Neural cell (in vitro differentiated cells): ENCODE measurements around the gene KNG1. TPM values are rescaled to one million over a fixed set of nuclear protein-coding genes. Genes with fewer than 3 reads are reported as not detected.

Source experiments
- H2AFZ ChIP-seq: fragments of 200-600, 300-800 bp; sonication (generic), shearing (Covaris generic); 2 replicates; pipeline ENCODE4 v1.6.0; 2014; ENCODE audit warnings: low read depth, mild to moderate bottlenecking, antibody characterized with exemption, low read length, moderate library complexity
- H3F3A ChIP-seq: fragments of 200-600 bp; shearing (Covaris generic); 2 replicates; pipeline ENCODE4 v1.6.1; 2016; ENCODE audit warnings: mild to moderate bottlenecking, moderate library complexity, mixed read lengths, antibody characterized with exemption, low read length; ENCODE audit not compliant: insufficient read depth, poor library complexity, severe bottlenecking
- H3K27ac ChIP-seq: fragments of 200-600, 300-800 bp; sonication (generic), shearing (Covaris generic); 2 replicates; pipeline ENCODE4 v1.5.1; 2014; ENCODE audit warnings: mild to moderate bottlenecking, low read length, moderate library complexity
- H3K27me3 ChIP-seq: fragments of 300-800, 200-600 bp; sonication (generic), shearing (Covaris generic); 2 replicates; pipeline ENCODE4 v1.6.0; 2014; ENCODE audit warnings: mild to moderate bottlenecking, low read depth, low read length, moderate library complexity; ENCODE audit not compliant: insufficient read depth
- H3K36me3 ChIP-seq: fragments of 300-800, 200-600 bp; sonication (generic), shearing (Covaris generic); 2 replicates; pipeline ENCODE4 v1.5.1; 2014; ENCODE audit warnings: mild to moderate bottlenecking, antibody characterized with exemption, low read length, moderate library complexity; ENCODE audit not compliant: insufficient read depth
- H3K4me2 ChIP-seq: fragments of 300-800, 200-600 bp; sonication (generic), shearing (Covaris generic); 2 replicates; pipeline ENCODE4 v1.6.0; 2014; ENCODE audit warnings: mild to moderate bottlenecking, low read length
- H3K4me3 ChIP-seq: fragments of 300-800, 200-600 bp; sonication (generic), shearing (Covaris generic); 2 replicates; pipeline ENCODE4 v1.5.1; 2014; ENCODE audit warnings: mild to moderate bottlenecking, low read length, moderate library complexity
- H3K79me2 ChIP-seq: fragments of 200-600 bp; shearing (Covaris generic); replicated peaks from 2 replicates; pipeline ENCODE4 v1.6.0; 2014; ENCODE audit warnings: mild to moderate bottlenecking, low read length, moderate library complexity; ENCODE audit not compliant: insufficient read depth
- H3K9ac ChIP-seq: fragments of 300-800, 200-600 bp; sonication (generic), shearing (Covaris generic); 2 replicates; pipeline ENCODE4 v1.6.1; 2016; ENCODE audit warnings: mild to moderate bottlenecking, low read length, mixed read lengths
- H3K9me2 ChIP-seq: fragments of 200-600 bp; shearing (Covaris generic); 2 replicates; pipeline ENCODE4 v1.6.1; 2016; ENCODE audit warnings: mild to moderate bottlenecking, low read length, mixed read lengths; ENCODE audit not compliant: insufficient read depth
- H3K9me3 ChIP-seq: fragments of 200-600, 300-800 bp; sonication (generic), shearing (Covaris generic); 2 replicates; pipeline ENCODE4 v1.6.1; 2016; ENCODE audit warnings: mild to moderate bottlenecking, mixed run types, low read length, moderate library complexity, mixed read lengths
- H4K20me1 ChIP-seq: fragments of 200-600 bp; shearing (Covaris generic); 2 replicates; pipeline ENCODE4 v1.6.1; 2016; ENCODE audit warnings: mild to moderate bottlenecking, mixed run types; ENCODE audit not compliant: insufficient read depth
- CTCF ChIP-seq: fragments of 450-650 bp; IDR thresholded peaks from 2 replicates; pipeline ENCODE4 v1.5.1; 2014; ENCODE audit warnings: antibody characterized with exemption, mild to moderate bottlenecking, moderate library complexity; ENCODE audit not compliant: poor library complexity, severe bottlenecking
- EP300 ChIP-seq: fragments of 450-650 bp; conservative IDR thresholded peaks from 2 replicates; pipeline ENCODE4 v1.6.1; 2014; ENCODE audit warnings: antibody characterized with exemption, mild to moderate bottlenecking, moderate library complexity; ENCODE audit not compliant: poor library complexity, severe bottlenecking
- EZH2 ChIP-seq: fragments of 200-600, 300-800 bp; shearing (Covaris generic), sonication (generic); IDR thresholded peaks from 2 replicates; pipeline ENCODE4 v1.6.1; 2014; ENCODE audit warnings: antibody characterized with exemption, low read length, borderline replicate concordance, mild to moderate bottlenecking; ENCODE audit not compliant: insufficient read depth, poor library complexity, severe bottlenecking
- MXI1 ChIP-seq: fragments of 450-650 bp; conservative IDR thresholded peaks from 2 replicates; pipeline ENCODE4 v1.6.1; 2014; ENCODE audit warnings: antibody characterized with exemption, mild to moderate bottlenecking; ENCODE audit not compliant: poor library complexity, severe bottlenecking
- POLR2AphosphoS5 ChIP-seq: IDR thresholded peaks from 2 replicates; pipeline ENCODE4 v1.6.1; 2012
- RAD21 ChIP-seq: fragments of 450-650 bp; conservative IDR thresholded peaks from 2 replicates; pipeline ENCODE4 v1.6.1; 2014; ENCODE audit warnings: antibody characterized with exemption, mild to moderate bottlenecking, moderate library complexity
- SMC3 ChIP-seq: fragments of 450-650 bp; conservative IDR thresholded peaks from 2 replicates; pipeline ENCODE4 v1.6.1; 2014; ENCODE audit warnings: antibody characterized with exemption, mild to moderate bottlenecking, moderate library complexity; ENCODE audit not compliant: poor library complexity
- TAF1 ChIP-seq: IDR thresholded peaks from 2 replicates; pipeline ENCODE4 v1.6.1; 2012; ENCODE audit warnings: low read depth
- polyA plus RNA-seq: library from polyadenylated mRNA; depleted of rRNA; stranded (reverse); fragments of >200 nt; gene quantifications from 2 replicates; pipeline ENCODE4 v1.2.3, GENCODE V29; 2014
- TF ChIP-seq, protein P1 (sequence below): IDR thresholded peaks from 2 replicates; pipeline ENCODE4 v1.6.1; 2012; ENCODE audit warnings: borderline replicate concordance

KNG1 gene
- polyA plus RNA-seq, 1 donor from 2014 or later: not detected

- no peaks in the 10 kb centered on the region for H3K27me3 ChIP-seq
- TF ChIP-seq EP300: no peak
- no peak for TF ChIP-seq EZH2
- TF ChIP-seq RAD21: no peak
- TF ChIP-seq TAF1: no peak
- no peak for TF ChIP-seq SMC3
- TF ChIP-seq MXI1: no peak
- TF ChIP-seq CTCF: no peak
- TF ChIP-seq, protein P1, sequence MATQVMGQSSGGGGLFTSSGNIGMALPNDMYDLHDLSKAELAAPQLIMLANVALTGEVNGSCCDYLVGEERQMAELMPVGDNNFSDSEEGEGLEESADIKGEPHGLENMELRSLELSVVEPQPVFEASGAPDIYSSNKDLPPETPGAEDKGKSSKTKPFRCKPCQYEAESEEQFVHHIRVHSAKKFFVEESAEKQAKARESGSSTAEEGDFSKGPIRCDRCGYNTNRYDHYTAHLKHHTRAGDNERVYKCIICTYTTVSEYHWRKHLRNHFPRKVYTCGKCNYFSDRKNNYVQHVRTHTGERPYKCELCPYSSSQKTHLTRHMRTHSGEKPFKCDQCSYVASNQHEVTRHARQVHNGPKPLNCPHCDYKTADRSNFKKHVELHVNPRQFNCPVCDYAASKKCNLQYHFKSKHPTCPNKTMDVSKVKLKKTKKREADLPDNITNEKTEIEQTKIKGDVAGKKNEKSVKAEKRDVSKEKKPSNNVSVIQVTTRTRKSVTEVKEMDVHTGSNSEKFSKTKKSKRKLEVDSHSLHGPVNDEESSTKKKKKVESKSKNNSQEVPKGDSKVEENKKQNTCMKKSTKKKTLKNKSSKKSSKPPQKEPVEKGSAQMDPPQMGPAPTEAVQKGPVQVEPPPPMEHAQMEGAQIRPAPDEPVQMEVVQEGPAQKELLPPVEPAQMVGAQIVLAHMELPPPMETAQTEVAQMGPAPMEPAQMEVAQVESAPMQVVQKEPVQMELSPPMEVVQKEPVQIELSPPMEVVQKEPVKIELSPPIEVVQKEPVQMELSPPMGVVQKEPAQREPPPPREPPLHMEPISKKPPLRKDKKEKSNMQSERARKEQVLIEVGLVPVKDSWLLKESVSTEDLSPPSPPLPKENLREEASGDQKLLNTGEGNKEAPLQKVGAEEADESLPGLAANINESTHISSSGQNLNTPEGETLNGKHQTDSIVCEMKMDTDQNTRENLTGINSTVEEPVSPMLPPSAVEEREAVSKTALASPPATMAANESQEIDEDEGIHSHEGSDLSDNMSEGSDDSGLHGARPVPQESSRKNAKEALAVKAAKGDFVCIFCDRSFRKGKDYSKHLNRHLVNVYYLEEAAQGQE: no peak
- no peak for TF ChIP-seq POLR2AphosphoS5
- no peaks in the 10 kb centered on the region for H3K79me2 ChIP-seq
- H3K9ac ChIP-seq: no peak overlapping the region
- no peaks in the 10 kb centered on the region for H3F3A ChIP-seq
- no peak overlapping the region for H3K4me3 ChIP-seq
- H3K9me3 ChIP-seq: no peaks in the 10 kb centered on the region
- H2AFZ ChIP-seq: no peak overlapping the region
- H4K20me1 ChIP-seq: no peaks in the 10 kb centered on the region
- no peaks in the 10 kb centered on the region for H3K36me3 ChIP-seq
- no peaks in the 10 kb centered on the region for H3K9me2 ChIP-seq
- H3K4me2 ChIP-seq: no peak overlapping the region
- no peak overlapping the region for H3K27ac ChIP-seq
Observed at GRCh38 chr3:186722457-186722856, 5.3 kb downstream of the KNG1 start.

DNA sequence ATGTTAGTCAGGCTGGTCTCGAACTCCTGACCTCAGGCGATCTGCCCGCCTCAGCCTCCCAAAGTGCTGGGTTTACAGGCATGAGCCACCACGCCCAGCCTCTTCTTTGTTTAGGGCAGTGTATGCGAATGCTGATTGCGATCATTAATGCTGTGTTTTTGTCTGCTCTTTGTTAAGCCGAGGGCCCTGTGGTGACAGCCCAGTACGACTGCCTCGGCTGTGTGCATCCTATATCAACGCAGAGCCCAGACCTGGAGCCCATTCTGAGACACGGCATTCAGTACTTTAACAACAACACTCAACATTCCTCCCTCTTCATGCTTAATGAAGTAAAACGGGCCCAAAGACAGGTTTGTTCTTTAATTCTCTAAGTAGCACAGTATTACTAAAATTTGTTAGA, 7.8 kb downstream of the KNG1 start:
- Histone ChIP-seq H2AFZ (no peak overlapping the region), H3K4me2 (no peak overlapping the region), H3F3A (no peaks in the 10 kb centered on the region), H3K27me3 (no peaks in the 10 kb centered on the region), H3K27ac (no peak overlapping the region), H4K20me1 (no peaks in the 10 kb centered on the region), H3K9me2 (no peaks in the 10 kb centered on the region), H3K4me3 (no peak overlapping the region), H3K79me2 (no peaks in the 10 kb centered on the region), H3K9ac (no peak overlapping the region), H3K9me3 (no peaks in the 10 kb centered on the region), H3K36me3 (no peaks in the 10 kb centered on the region)
- TF ChIP-seq POLR2AphosphoS5 (no peak), MXI1 (no peak)

DNA sequence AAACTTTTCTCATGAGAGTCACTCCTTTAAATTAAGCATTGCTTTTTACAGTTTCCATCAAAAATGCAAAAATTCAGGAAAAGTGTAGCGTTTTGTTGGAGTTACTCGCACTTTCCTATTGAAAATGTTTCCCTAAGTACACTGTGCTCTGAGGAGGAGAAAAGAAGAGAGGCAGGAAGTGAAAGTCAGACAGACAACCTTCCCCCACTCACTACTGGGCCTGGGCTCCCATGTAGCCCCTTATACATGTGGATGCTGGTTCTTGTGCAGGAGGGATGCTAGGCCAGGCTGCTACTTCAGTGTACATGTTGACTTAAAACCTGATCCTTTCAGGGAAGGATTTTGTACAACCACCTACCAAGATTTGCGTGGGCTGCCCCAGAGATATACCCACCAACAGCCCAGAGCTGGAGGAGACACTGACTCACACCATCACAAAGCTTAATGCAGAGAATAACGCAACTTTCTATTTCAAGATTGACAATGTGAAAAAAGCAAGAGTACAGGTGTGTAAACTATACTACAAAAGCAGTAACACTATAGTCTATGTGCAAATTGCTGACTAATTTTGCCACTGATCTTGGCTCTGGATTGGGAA, 15.1 kb downstream of the KNG1 start:
- H2AFZ ChIP-seq: no peak overlapping the region
- no peak overlapping the region for H3K9ac ChIP-seq
- H3K4me2 ChIP-seq: no peak overlapping the region

More for the DNA sequence above, 15.1 kb downstream of the KNG1 start:
- Histone ChIP-seq H3K79me2 (no peaks in the 10 kb centered on the region), H3K9me2 (no peaks in the 10 kb centered on the region), H4K20me1 (no peaks in the 10 kb centered on the region), H3K9me3 (no peaks in the 10 kb centered on the region), H3F3A (no peaks in the 10 kb centered on the region), H3K27ac (no peak overlapping the region), H3K36me3 (no peaks in the 10 kb centered on the region), H3K4me3 (no peak overlapping the region), H3K27me3 (no peaks in the 10 kb centered on the region)
- TF ChIP-seq EP300 (no peak), CTCF (no peak), MXI1 (no peak), EZH2 (no peak), POLR2AphosphoS5 (no peak), SMC3 (no peak), TAF1 (no peak), RAD21 (no peak)
- TF ChIP-seq, protein P1: no peak
